ENCODE results near the gene NUPR2. TPM values are rescaled to one million over a fixed set of nuclear protein-coding genes. Genes with fewer than 3 reads are reported as not detected.
"Not testable (repeated sequence)": the region's sequence is repeated elsewhere in the genome, so short reads cannot be mapped to it uniquely, and the experiment has no call there.

The NUPR2 gene
- total and polyA plus RNA-seq, 2 of the 8 experiments (the other 6 are each of a cell fraction or from before 2014, with no cell fraction given), result not detected

- FAIRE-seq; H3K36me3 ChIP-seq (ENCODE audit: control insufficient read depth in 2 of 4, insufficient read depth in 4 of 4, low read length in 3 of 4); H3K27me3 ChIP-seq (replicated peaks in 1 of 4; ENCODE audit: control insufficient read depth in 3 of 4, extremely low read depth in 1 of 4, insufficient read depth in 3 of 4, low read length in 3 of 4); H3K9ac ChIP-seq (replicated peaks in 1 of 4; ENCODE audit: extremely low read depth in 1 of 4, low read depth in 3 of 4, low read length in 3 of 4); H4K8ac ChIP-seq (ENCODE audit: extremely low read depth, insufficient read depth, low read length); H2BK5ac ChIP-seq (ENCODE audit: low read depth, low read length); H3K4me2 ChIP-seq (ENCODE audit: insufficient read depth in 1 of 2, low read depth in 2 of 2, low read length in 2 of 2); POLR2A ChIA-PET (ENCODE audit: partially characterized antibody); H2AK5ac ChIP-seq (ENCODE audit: low read depth, low read length); H3K23ac ChIP-seq (ENCODE audit: insufficient read length); H3K79me2 ChIP-seq (ENCODE audit: control insufficient read depth in 1 of 2, insufficient read depth in 2 of 2, low read length in 2 of 2); H3K4me1 ChIP-seq (replicated peaks in 1 of 4; ENCODE audit: control insufficient read depth in 3 of 4, insufficient read depth in 4 of 4, low read length in 3 of 4); H3K4me3 ChIP-seq (ENCODE audit: extremely low read depth in 1 of 4, insufficient read depth in 2 of 4, low read depth in 3 of 4, low read length in 4 of 4); H2BK20ac ChIP-seq (ENCODE audit: low read length); H2BK15ac ChIP-seq (ENCODE audit: low read length); H2AFZ ChIP-seq (ENCODE audit: low read length); DNase-seq (ENCODE audit: low read depth in 1 of 2, low spot score in 2 of 2); H3K18ac ChIP-seq (ENCODE audit: extremely low read depth, low read length); CTCF ChIA-PET (ENCODE audit: partially characterized antibody); H3K27ac ChIP-seq (ENCODE audit: low read depth, low read length); H2BK120ac ChIP-seq (replicated peaks; ENCODE audit: low read depth, low read length); H4K5ac ChIP-seq (ENCODE audit: insufficient read length, low read depth, low read length); H3K23me2 ChIP-seq (ENCODE audit: low read depth, low read length); H3K14ac ChIP-seq (ENCODE audit: insufficient read length); H4K20me1 ChIP-seq (replicated peaks in 1 of 2; ENCODE audit: control insufficient read depth in 1 of 2, insufficient read depth in 2 of 2, low read length in 2 of 2); H2BK12ac ChIP-seq (ENCODE audit: low read depth, low read length); H4K91ac ChIP-seq (replicated peaks; ENCODE audit: insufficient read length, low read length); H3K4ac ChIP-seq (replicated peaks; ENCODE audit: insufficient read length, low read depth, low read length); H3K79me1 ChIP-seq (ENCODE audit: low read depth, low read length); H3K56ac ChIP-seq (replicated peaks; ENCODE audit: insufficient read length, low read depth, low read length): not testable (repeated sequence)
- WGBS, 2 experiments (ENCODE audit: extremely low coverage in 1 of 2, insufficient coverage in 1 of 2, insufficient read length in 1 of 2, insufficient replicate concordance in 2 of 2, low coverage in 1 of 2, low lambda C conversion rate in 2 of 2, missing lambda C conversion rate in 1 of 2), result 78% methylated on average over 2 of the region's 2 CpGs; no CpG with 5 or more reads in 1 of the 2 experiments
- H3K9me3 ChIP-seq (ENCODE audit: insufficient read depth in 2 of 2, low read depth in 1 of 2, low read length in 1 of 2), result peaks cover 27 to 78% of the 10 kb centered on the region in 2 experiments
These were observed 14.8 kb upstream of the NUPR2 start for GRCh38 chr7:56131062-56131461.

All from H1 (cell line).